Islet precursor cell (in vitro differentiated cells): Measurements from ENCODE around the gene SALL2.

Experiments used
- DNase-seq: peaks from one replicate; pipeline ENCODE4 v3.0.0-alpha.2; 2018

SALL2 gene

GRCh38 chr14:21527318-21527679 is 1.2 kb upstream of the SALL2 start:
- no peak for DNase-seq

GRCh38 chr14:21526672-21527317 is 649 bp upstream of the SALL2 start:
- DNase-seq = peak; percentile 60

GRCh38 chr14:21525571-21525961 is 580 bp downstream of the SALL2 start:
- DNase-seq = peak; percentile 69

- no peak for DNase-seq
Observed at GRCh38 chr14:21524575-21525490, 1.3 kb downstream of the SALL2 start.

- no peak for DNase-seq
Observed at GRCh38 chr14:21523203-21523602, 2.9 kb downstream of the SALL2 start.

- no peak for DNase-seq
Observed at GRCh38 chr14:21521501-21521900, 4.6 kb downstream of the SALL2 start.

GRCh38 chr14:21520767-21521166 is 5.4 kb downstream of the SALL2 start:
- no peak for DNase-seq

- DNase-seq = no peak
Observed at GRCh38 chr14:21518725-21519124, 7.4 kb downstream of the SALL2 start.

- DNase-seq = no peak
Observed at GRCh38 chr14:21514341-21514740, 11.8 kb downstream of the SALL2 start.

- DNase-seq = peak; percentile 98
Observed at GRCh38 chr14:21510735-21511657, 15.2 kb downstream of the SALL2 start, which contains the start of gene METTL3. Gene METTL3, minus strand, starts transcription at chr14:21511340. Its CDS starts 117 bp downstream, at chr14:21511223.

GRCh38 chr14:21509432-21510143 is 16.6 kb downstream of the SALL2 start:
- no peak for DNase-seq

GRCh38 chr14:21506557-21506956 is 19.6 kb downstream of the SALL2 start:
- no peak for DNase-seq

- no peak for DNase-seq
Observed at GRCh38 chr14:21505012-21505553, 21.1 kb downstream of the SALL2 start.

- no peak for DNase-seq
Observed at GRCh38 chr14:21503376-21503775, 22.8 kb downstream of the SALL2 start.

GRCh38 chr14:21501568-21501967 is 24.6 kb downstream of the SALL2 start:
- no peak for DNase-seq

GRCh38 chr14:21498540-21499526 is 27.3 kb downstream of the SALL2 start:
- no peak for DNase-seq

GRCh38 chr14:21496453-21496852 is 29.7 kb downstream of the SALL2 start:
- no peak for DNase-seq

- DNase-seq = no peak
Observed at GRCh38 chr14:21494902-21495762, 31.0 kb downstream of the SALL2 start.

- DNase-seq = no peak
Observed at GRCh38 chr14:21486640-21487087, 39.5 kb downstream of the SALL2 start.
